OCI-LY7 (cell line): ENCODE results near the gene FAAP20.

Source experiments
- CTCF ChIP-seq: fragments of 200-600 bp; sonication (generic); conservative IDR thresholded peaks from 2 replicates; pipeline ENCODE4 v1.5.1; 2014; ENCODE audit warnings: mild to moderate bottlenecking, antibody characterized with exemption, low read length, moderate library complexity, mixed read lengths
- EZH2phosphoT487 ChIP-seq: fragments of 200-600 bp; sonication (generic); IDR thresholded peaks from 2 replicates; pipeline ENCODE4 v1.6.1; 2018; ENCODE audit warnings: low read depth, borderline replicate concordance, mild to moderate bottlenecking, mixed run types, antibody characterized with exemption, low read length, moderate library complexity, mixed read lengths

DNA sequence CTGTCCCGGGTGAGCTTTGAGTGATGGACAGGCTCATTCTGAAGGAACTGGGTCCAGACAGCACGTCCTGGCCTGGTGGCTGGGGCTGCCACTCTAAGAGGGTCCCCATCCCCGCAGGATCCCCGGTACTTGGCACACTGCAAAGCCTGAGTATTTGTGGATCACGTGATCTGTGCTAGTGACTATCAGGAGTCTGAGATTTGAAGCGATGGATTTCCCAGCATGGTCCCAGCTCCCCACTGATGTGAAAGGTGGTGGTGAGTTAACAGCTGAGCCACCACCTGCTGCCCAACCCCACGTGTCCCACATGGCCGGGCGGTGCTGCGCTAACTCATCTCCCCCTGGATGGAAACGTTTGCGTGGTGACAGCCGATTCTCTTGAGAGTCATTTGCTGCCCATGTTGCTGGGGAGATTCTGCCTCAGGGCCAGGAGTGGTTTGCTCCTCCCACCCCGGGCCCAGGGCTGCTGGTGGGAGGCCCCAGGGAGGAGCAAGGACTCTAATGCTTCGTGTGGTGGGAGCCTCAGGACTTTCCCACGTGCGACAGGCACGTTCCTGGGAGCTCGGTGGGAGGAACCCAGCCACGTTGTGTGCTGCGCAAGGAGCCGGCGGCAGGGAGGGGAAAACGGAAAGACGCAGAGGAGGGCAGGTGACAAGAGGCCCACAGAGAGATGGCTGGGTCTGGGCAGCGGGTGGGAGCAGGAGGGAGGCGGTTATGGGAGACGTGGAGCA lies 15.1 kb downstream of the FAAP20 start:
- no peak for TF ChIP-seq CTCF
- TF ChIP-seq EZH2phosphoT487 = no peak
